VCaP (cell line): ENCODE results near the gene EIF4B.
A peak's percentile ranks its signal among the peaks of the same experiment; 100 is the strongest.

Experiments
- H3K27ac ChIP-seq: fragments of 450-650 bp; 2 replicates; pipeline ENCODE4 v1.5.1; 2017
- CTCF ChIP-seq: fragments of 450-650 bp; conservative IDR thresholded peaks from 2 replicates; pipeline ENCODE4 v1.5.1; 2017; ENCODE audit warnings: mild to moderate bottlenecking, moderate library complexity

EIF4B gene

GRCh38 chr12:53065975-53066931 lies 60.0 kb downstream of the EIF4B start:
- H3K27ac ChIP-seq: peak overlapping the region; percentile 18; the same call in 1 of the 2 replicates
- peak; percentile 93 for TF ChIP-seq CTCF

GRCh38 chr12:53067074-53067992 lies 61.1 kb downstream of the EIF4B start:
- TF ChIP-seq CTCF: no peak
- H3K27ac ChIP-seq: no peak overlapping the region

GRCh38 chr12:53067993-53068770 lies 61.9 kb downstream of the EIF4B start:
- H3K27ac ChIP-seq: no peak overlapping the region
- no peak for TF ChIP-seq CTCF

GRCh38 chr12:53068811-53069585 lies 62.7 kb downstream of the EIF4B start:
- no peak overlapping the region for H3K27ac ChIP-seq
- TF ChIP-seq CTCF: no peak

GRCh38 chr12:53069621-53070410 lies 63.6 kb downstream of the EIF4B start:
- H3K27ac ChIP-seq: no peak overlapping the region
- no peak for TF ChIP-seq CTCF

DNA sequence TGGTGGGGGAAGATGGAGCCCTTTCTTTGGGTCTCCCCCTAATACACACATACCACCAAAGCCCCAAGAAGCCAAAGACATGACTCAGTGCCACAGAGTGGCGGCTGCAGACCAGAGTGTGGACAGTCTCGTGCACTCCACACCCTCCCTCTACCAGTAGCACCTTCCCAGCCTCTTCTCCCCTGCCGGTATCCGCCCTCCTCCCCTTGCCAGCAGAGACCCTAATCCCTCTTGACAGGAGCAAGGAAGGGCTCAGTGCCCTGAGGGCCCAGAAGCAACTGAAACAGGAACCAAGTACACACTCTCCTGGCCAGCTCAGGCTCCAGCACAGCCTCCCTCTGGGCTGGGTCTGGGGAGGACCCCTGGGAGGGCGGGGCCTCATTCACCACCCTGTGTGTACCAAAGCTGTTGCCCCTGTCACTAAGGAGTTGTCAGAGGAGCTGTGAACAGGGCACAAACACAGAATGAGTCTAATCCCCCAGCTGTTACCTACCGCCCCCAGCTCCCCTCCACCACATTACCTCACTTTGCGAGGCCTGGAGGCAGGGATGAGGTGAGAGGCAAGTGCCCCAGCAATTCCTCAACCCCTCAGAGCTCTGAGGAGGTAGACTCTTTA lies 64.7 kb downstream of the EIF4B start:
- no peak overlapping the region for H3K27ac ChIP-seq
- no peak for TF ChIP-seq CTCF
